ENCODE results near the gene PRKCA. TPM values are rescaled to one million over a fixed set of nuclear protein-coding genes. Genes with fewer than 3 reads are reported as not detected.

Gene PRKCA
- total RNA-seq, 1 experiment from 2014 or later, result 29.6 TPM

- DNase-seq, result no peak
- intact Hi-C loops (cut with micrococcal nuclease; ENCODE audit: unreplicated experiment), result loop anchor here (2.0 to 5.0 kb wide), 2 partner anchors 53 to 100 kb away; no protein-coding TSS in a partner anchor
- Mint-ChIP-seq H3K27ac (ENCODE audit: unreplicated experiment) (peak overlapping the region; percentile 68), H3K9me3 (ENCODE audit: unreplicated experiment) (no peaks in the 10 kb centered on the region), H3K4me1 (ENCODE audit: low read depth, unreplicated experiment) (peaks cover 28% of the 10 kb centered on the region), H3K36me3 (ENCODE audit: insufficient read depth, unreplicated experiment) (no peaks in the 10 kb centered on the region), H3K27me3 (ENCODE audit: insufficient read depth, unreplicated experiment) (no peaks in the 10 kb centered on the region), H3K4me3 (ENCODE audit: unreplicated experiment) (no peak overlapping the region)
- BruUV-seq (replicated peaks), result no TSS peak
- Histone ChIP-seq H3K4me3 (ENCODE audit: low read depth, low read length) (no peak overlapping the region), H3K36me3 (ENCODE audit: control insufficient read depth, insufficient read depth, low read length) (no peaks in the 10 kb centered on the region), H3K27me3 (replicated peaks; ENCODE audit: control insufficient read depth, insufficient read depth, low read length) (no peaks in the 10 kb centered on the region), H3K4me1 (peaks cover 39% of the 10 kb centered on the region), H3K9me3 (no peaks in the 10 kb centered on the region)
- no peak for TF ChIP-seq CTCF (IDR thresholded peaks at IDR 0.05; ENCODE audit: insufficient read depth in 1 of 2, low read depth in 1 of 2, low read length in 1 of 2, severe bottlenecking in 1 of 2, unreplicated experiment in 1 of 2)
- ChIA-PET CTCF (interaction anchor here (0.7 to 1.5 kb wide), 2 partner anchors 99 kb away, joined by 3 to 4 read pairs; no protein-coding TSS in a partner anchor), POLR2A (interaction anchor here (1.0 kb wide), 1 partner anchor 52 kb away, joined by 4 read pairs; no protein-coding TSS in a partner anchor)
Measured at GRCh38 chr17:66467766-66468165, 165.4 kb downstream of the PRKCA start.

GRCh38 chr17:66468241-66469087 is 166.1 kb downstream of the PRKCA start:
- H3K4me1 Mint-ChIP-seq (ENCODE audit: low read depth, unreplicated experiment), result peaks cover 22% of the 10 kb centered on the region
- H3K36me3 Mint-ChIP-seq (ENCODE audit: insufficient read depth, unreplicated experiment), result no peaks in the 10 kb centered on the region
- H3K4me3 Mint-ChIP-seq (ENCODE audit: unreplicated experiment), result peak overlapping the region; percentile 4
- H3K27me3 Mint-ChIP-seq (ENCODE audit: insufficient read depth, unreplicated experiment), result no peaks in the 10 kb centered on the region
- ChIA-PET CTCF (interaction anchor here (1.5 kb wide), 1 partner anchor 99 kb away, joined by 3 read pairs; no protein-coding TSS in a partner anchor), POLR2A (no interaction called here)
- Histone ChIP-seq H3K9me3 (no peaks in the 10 kb centered on the region), H3K4me1 (peaks cover 35% of the 10 kb centered on the region), H3K27me3 (replicated peaks; ENCODE audit: control insufficient read depth, insufficient read depth, low read length) (no peaks in the 10 kb centered on the region), H3K4me3 (ENCODE audit: low read depth, low read length) (no peak overlapping the region), H3K36me3 (ENCODE audit: control insufficient read depth, insufficient read depth, low read length) (no peaks in the 10 kb centered on the region)
- H3K9me3 Mint-ChIP-seq (ENCODE audit: unreplicated experiment), result no peaks in the 10 kb centered on the region
- no peak for TF ChIP-seq CTCF (IDR thresholded peaks at IDR 0.05; ENCODE audit: insufficient read depth in 1 of 2, low read depth in 1 of 2, low read length in 1 of 2, severe bottlenecking in 1 of 2, unreplicated experiment in 1 of 2)
- peak overlapping the region; percentile 68 for H3K27ac Mint-ChIP-seq (ENCODE audit: unreplicated experiment)
- intact Hi-C loops (cut with micrococcal nuclease; ENCODE audit: unreplicated experiment), result loop anchor here (2.0 to 5.0 kb wide), 2 partner anchors 54 to 99 kb away; no protein-coding TSS in a partner anchor
- no TSS peak for BruUV-seq (replicated peaks)
- no peak for DNase-seq

GRCh38 chr17:66469088-66469442 is 166.7 kb downstream of the PRKCA start:
- H3K4me1 Mint-ChIP-seq (ENCODE audit: low read depth, unreplicated experiment), result peaks cover 22% of the 10 kb centered on the region
- no TSS peak for BruUV-seq (replicated peaks)
- H3K4me3 ChIP-seq (ENCODE audit: low read depth, low read length), result no peak overlapping the region
- peaks cover 35% of the 10 kb centered on the region for H3K4me1 ChIP-seq
- no peaks in the 10 kb centered on the region for H3K27me3 ChIP-seq (replicated peaks; ENCODE audit: control insufficient read depth, insufficient read depth, low read length)
- H3K4me3 Mint-ChIP-seq (ENCODE audit: unreplicated experiment), result no peak overlapping the region
- H3K9me3 Mint-ChIP-seq (ENCODE audit: unreplicated experiment), result no peaks in the 10 kb centered on the region
- H3K27me3 Mint-ChIP-seq (ENCODE audit: insufficient read depth, unreplicated experiment), result no peaks in the 10 kb centered on the region
- peak overlapping the region; percentile 68 for H3K27ac Mint-ChIP-seq (ENCODE audit: unreplicated experiment)
- H3K9me3 ChIP-seq, result no peaks in the 10 kb centered on the region
- CTCF ChIA-PET, result interaction anchor here (1.5 kb wide), 1 partner anchor 98 kb away, joined by 3 read pairs; no protein-coding TSS in a partner anchor
- H3K36me3 ChIP-seq (ENCODE audit: control insufficient read depth, insufficient read depth, low read length), result no peaks in the 10 kb centered on the region
- intact Hi-C loops (cut with micrococcal nuclease; ENCODE audit: unreplicated experiment), result loop anchor here (2.0 to 5.0 kb wide), 2 partner anchors 54 to 98 kb away; no protein-coding TSS in a partner anchor
- peak in 1 of 2 experiments; percentile 12 for DNase-seq
- no peaks in the 10 kb centered on the region for H3K36me3 Mint-ChIP-seq (ENCODE audit: insufficient read depth, unreplicated experiment)
- POLR2A ChIA-PET, result no interaction called here
- no peak for TF ChIP-seq CTCF (IDR thresholded peaks at IDR 0.05; ENCODE audit: insufficient read depth in 1 of 2, low read depth in 1 of 2, low read length in 1 of 2, severe bottlenecking in 1 of 2, unreplicated experiment in 1 of 2)

All from Caco-2 (cell line).